NCI-H1436 treated with DMSO at 0.1 percent for 48 hours (cell line): Measurements from ENCODE around the gene DNAH1.

ENCODE experiments used
- DNase-seq: peaks from one replicate; lab custom pipeline; 2025; lab: John Stamatoyannopoulos, UW

DNAH1 gene

GRCh38 chr3:52446631-52447511, 130.8 kb downstream of the DNAH1 start:
- DNase-seq = no peak

- no peak for DNase-seq
These were observed 131.6 kb downstream of the DNAH1 start for GRCh38 chr3:52447512-52448355.
